ENCODE data around the gene CEL.

DNA sequence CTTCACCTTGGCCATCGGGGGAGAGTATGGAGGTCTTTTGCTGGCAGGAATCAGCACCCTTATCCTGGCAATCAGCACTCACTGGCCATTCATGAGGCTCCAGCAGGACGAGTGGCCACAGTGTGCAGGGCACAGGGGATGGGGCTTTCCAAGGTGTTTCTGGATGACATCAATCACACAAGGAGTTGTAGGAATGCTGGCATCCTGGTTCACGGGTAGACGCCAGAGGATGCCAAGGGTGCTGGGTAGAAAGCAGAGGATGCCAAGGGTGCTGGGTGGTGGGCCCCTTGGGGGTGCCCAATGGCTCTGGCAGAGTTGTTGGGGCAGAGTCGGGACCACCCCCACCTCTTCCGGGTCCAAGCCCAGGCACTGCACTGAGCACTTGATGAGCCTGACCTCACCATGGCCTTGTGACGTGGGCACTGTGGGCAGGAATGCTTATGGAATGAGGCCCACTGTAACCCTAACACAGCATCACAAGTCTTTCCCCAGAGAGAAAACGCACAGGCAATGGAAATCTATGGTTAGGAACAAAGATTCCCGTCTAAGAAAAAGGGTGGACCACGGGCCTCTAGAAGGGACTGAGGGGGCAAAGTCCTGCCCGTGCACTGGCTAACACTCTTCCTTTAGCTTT lies 29.1 kb downstream of the CEL start:
- TF ChIP-seq CEBPB (IDR thresholded peaks at IDR 0.05) (no peak), EP300 (IDR thresholded peaks at IDR 0.05; ENCODE audit: borderline replicate concordance) (no peak), CREB1 (IDR thresholded peaks at IDR 0.05; ENCODE audit: low read depth) (no peak)
- TF ChIP-seq, protein P1, sequence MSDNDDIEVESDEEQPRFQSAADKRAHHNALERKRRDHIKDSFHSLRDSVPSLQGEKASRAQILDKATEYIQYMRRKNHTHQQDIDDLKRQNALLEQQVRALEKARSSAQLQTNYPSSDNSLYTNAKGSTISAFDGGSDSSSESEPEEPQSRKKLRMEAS (IDR thresholded peaks at IDR 0.05) = no peak
